HEK293 (cell line): ENCODE results near the gene TMED1.

Experiments used
- ATF2 ChIP-seq: fragments of 450-650 bp; formaldehyde crosslinking; IDR thresholded peaks from 2 replicates; pipeline ENCODE4 v1.5.1; 2016; ENCODE audit warnings: missing biosample characterization, missing genetic modification characterization, low read depth
- BCL11A ChIP-seq: fragments of 450-650 bp; formaldehyde crosslinking; IDR thresholded peaks from 2 replicates; pipeline ENCODE4 v1.5.1; 2016; ENCODE audit warnings: low read depth, missing biosample characterization, missing genetic modification characterization
- CTCF ChIP-seq: fragments of 450-650 bp; formaldehyde crosslinking; IDR thresholded peaks from 2 replicates; pipeline ENCODE4 v1.5.1; 2016; ENCODE audit warnings: missing biosample characterization, missing genetic modification characterization
- KLF1 ChIP-seq: fragments of 450-650 bp; formaldehyde crosslinking; IDR thresholded peaks from 2 replicates; pipeline ENCODE4 v1.5.1; 2016; ENCODE audit warnings: missing biosample characterization, missing genetic modification characterization
- PRDM10 ChIP-seq: fragments of 450-650 bp; formaldehyde crosslinking; IDR thresholded peaks from 2 replicates; pipeline ENCODE4 v1.5.1; 2016; ENCODE audit warnings: missing biosample characterization, missing genetic modification characterization
- SCRT2 ChIP-seq: fragments of 450-650 bp; formaldehyde crosslinking; IDR thresholded peaks from 2 replicates; pipeline ENCODE4 v1.5.1; 2016; ENCODE audit warnings: missing biosample characterization, missing genetic modification characterization
- SP7 ChIP-seq: fragments of 450-650 bp; formaldehyde crosslinking; IDR thresholded peaks from 2 replicates; pipeline ENCODE4 v1.5.1; 2016; ENCODE audit warnings: missing biosample characterization, missing genetic modification characterization
- YY2 ChIP-seq: fragments of 450-650 bp; formaldehyde crosslinking; IDR thresholded peaks from 2 replicates; pipeline ENCODE4 v1.5.1; 2016; ENCODE audit warnings: missing biosample characterization, missing genetic modification characterization
- ZBTB10 ChIP-seq: fragments of 450-650 bp; formaldehyde crosslinking; IDR thresholded peaks from 2 replicates; pipeline ENCODE4 v1.5.1; 2016; ENCODE audit warnings: missing biosample characterization, missing genetic modification characterization
- ZBTB17 ChIP-seq: fragments of 450-650 bp; formaldehyde crosslinking; IDR thresholded peaks from 2 replicates; pipeline ENCODE4 v1.5.1; 2016; ENCODE audit warnings: missing biosample characterization, missing genetic modification characterization
- ZBTB21 ChIP-seq: fragments of 450-650 bp; formaldehyde crosslinking; IDR thresholded peaks from 2 replicates; pipeline ENCODE4 v1.5.1; 2017; ENCODE audit warnings: missing biosample characterization, missing genetic modification characterization
- ZBTB48 ChIP-seq: fragments of 450-650 bp; formaldehyde crosslinking; IDR thresholded peaks from 2 replicates; pipeline ENCODE4 v1.5.1; 2016; ENCODE audit warnings: missing biosample characterization, missing genetic modification characterization
- ZBTB6 ChIP-seq: fragments of 450-650 bp; formaldehyde crosslinking; IDR thresholded peaks from 2 replicates; pipeline ENCODE4 v1.5.1; 2017; ENCODE audit warnings: missing biosample characterization, missing genetic modification characterization
- ZBTB7A ChIP-seq: fragments of 450-650 bp; formaldehyde crosslinking; IDR thresholded peaks from 2 replicates; pipeline ENCODE4 v1.5.1; 2016; ENCODE audit warnings: low read depth, missing biosample characterization, missing genetic modification characterization
- ZEB2 ChIP-seq: fragments of 450-650 bp; formaldehyde crosslinking; IDR thresholded peaks from 2 replicates; pipeline ENCODE4 v1.5.1; 2016; ENCODE audit warnings: missing biosample characterization, missing genetic modification characterization
- ZNF146 ChIP-seq: fragments of 450-650 bp; formaldehyde crosslinking; IDR thresholded peaks from 2 replicates; pipeline ENCODE4 v1.5.1; 2016; ENCODE audit warnings: missing biosample characterization, missing genetic modification characterization
- ZNF350 ChIP-seq: fragments of 450-650 bp; formaldehyde crosslinking; IDR thresholded peaks from 2 replicates; pipeline ENCODE4 v1.5.0; 2017; ENCODE audit warnings: missing biosample characterization, mild to moderate bottlenecking, missing genetic modification characterization
- ZNF362 ChIP-seq: fragments of 450-650 bp; formaldehyde crosslinking; IDR thresholded peaks from 2 replicates; pipeline ENCODE4 v1.5.1; 2016; ENCODE audit warnings: missing biosample characterization, missing genetic modification characterization
- ZNF48 ChIP-seq: fragments of 450-650 bp; formaldehyde crosslinking; IDR thresholded peaks from 2 replicates; pipeline ENCODE4 v1.5.1; 2016; ENCODE audit warnings: missing biosample characterization, missing genetic modification characterization
- ZNF585B ChIP-seq: fragments of 450-650 bp; formaldehyde crosslinking; IDR thresholded peaks from 2 replicates; pipeline ENCODE4 v1.5.1; 2016; ENCODE audit warnings: missing biosample characterization, missing genetic modification characterization
- ZNF600 ChIP-seq: fragments of 450-650 bp; formaldehyde crosslinking; IDR thresholded peaks from 2 replicates; pipeline ENCODE4 v1.5.1; 2016; ENCODE audit warnings: missing biosample characterization, missing genetic modification characterization
- ZNF654 ChIP-seq: fragments of 450-650 bp; formaldehyde crosslinking; IDR thresholded peaks from 2 replicates; pipeline ENCODE4 v1.5.1; 2016; ENCODE audit warnings: low read depth, missing biosample characterization, missing genetic modification characterization
- ZSCAN18 ChIP-seq: fragments of 450-650 bp; formaldehyde crosslinking; IDR thresholded peaks from 2 replicates; pipeline ENCODE4 v1.5.1; 2016; ENCODE audit warnings: missing biosample characterization, missing genetic modification characterization

TMED1 gene

GRCh38 chr19:10870501-10870954 is 34.5 kb upstream of the TMED1 start (continued):
- TF ChIP-seq ATF2 = 0 out of 2 replicates have a peak, but pooled peaks have one; percentile 13
- peak; percentile 70 for TF ChIP-seq PRDM10 (tag by site-specific recombination)
- TF ChIP-seq ZBTB21 (tag by site-specific recombination) = peak; percentile 41; the same call in 1 of the 2 replicates
- TF ChIP-seq ZBTB17 (tag by site-specific recombination) = peak; percentile 89
- peak; percentile 55; the same call in 1 of the 2 replicates for TF ChIP-seq ZBTB10 (tag by site-specific recombination)
- TF ChIP-seq BCL11A (tag by site-specific recombination) = peak; percentile 46; the same call in 1 of the 2 replicates
- peak; percentile 96 for TF ChIP-seq ZBTB48 (tag by site-specific recombination)
- no peak for TF ChIP-seq ZNF146
- 0 out of 2 replicates have a peak, but pooled peaks have one; percentile 58 for TF ChIP-seq ZBTB7A
- no peak for TF ChIP-seq ZNF350
- peak; percentile 90 for TF ChIP-seq ZNF362 (tag by site-specific recombination)
- TF ChIP-seq SCRT2 = no peak
- TF ChIP-seq YY2 (tag by site-specific recombination) = no peak
- TF ChIP-seq CTCF (tag by site-specific recombination) = no peak
- TF ChIP-seq ZBTB6 (tag by site-specific recombination) = no peak
- peak; percentile 82 for TF ChIP-seq ZNF600
- no peak for TF ChIP-seq KLF1 (tag by site-specific recombination)
- TF ChIP-seq ZEB2 (tag by site-specific recombination) = peak; percentile 85
- TF ChIP-seq ZNF48 = no peak
- peak; percentile 29 for TF ChIP-seq ZSCAN18 (tag by site-specific recombination)
- TF ChIP-seq ZNF654 = no peak
- peak; percentile 65; the same call in 1 of the 2 replicates for TF ChIP-seq SP7 (tag by site-specific recombination)
- no peak for TF ChIP-seq ZNF585B
